ENCODE data around the gene XAGE3.
"Not testable (repeated sequence)": the region's sequence is repeated elsewhere in the genome, so short reads cannot be mapped to it uniquely, and the experiment has no call there.

GRCh38 chrX:52856991-52857525, 10.8 kb downstream of the XAGE3 start:
- TF ChIP-seq CTCF, POLR2A, EP300, POLR2AphosphoS5 (IDR thresholded peaks at IDR 0.05): not testable (repeated sequence)
